Fibroblast of peridontal ligament (primary cell): Measurements from ENCODE around the gene PRRG1.
"Not testable (repeated sequence)": the region's sequence is repeated elsewhere in the genome, so short reads cannot be mapped to it uniquely, and the experiment has no call there.

Experiments used
- DNase-seq: peaks from one replicate; pipeline ENCODE4 v3.0.0-alpha.2; 2010; ENCODE audit errors: extremely low read depth

PRRG1 gene

GRCh38 chrX:37349221-37350033 lies at the start of gene PRRG1:
Gene PRRG1, plus strand, starts transcription at chrX:37349364. Its CDS starts 56,886 bp downstream, at chrX:37406250.
- peak; percentile 75 for DNase-seq

GRCh38 chrX:37302569-37302968 lies 46.6 kb upstream of the PRRG1 start:
- peak; percentile 14 for DNase-seq

- DNase-seq, result not testable (repeated sequence)
Observed at GRCh38 chrX:37305238-37305637, 43.9 kb upstream of the PRRG1 start.

- no peak for DNase-seq
Observed at GRCh38 chrX:37314531-37314930, 34.6 kb upstream of the PRRG1 start.

GRCh38 chrX:37315511-37316248 lies 33.5 kb upstream of the PRRG1 start:
- DNase-seq, result no peak

GRCh38 chrX:37320541-37321203 lies 28.5 kb upstream of the PRRG1 start:
- no peak for DNase-seq

- DNase-seq, result no peak
Observed at GRCh38 chrX:37330642-37331041, 18.5 kb upstream of the PRRG1 start.

- no peak for DNase-seq
Observed at GRCh38 chrX:37331546-37331945, 17.6 kb upstream of the PRRG1 start.

GRCh38 chrX:37332055-37332454 lies 17.1 kb upstream of the PRRG1 start:
- DNase-seq, result no peak

GRCh38 chrX:37332987-37333658 lies 16.0 kb upstream of the PRRG1 start:
- peak; percentile 5 for DNase-seq

- DNase-seq, result peak; percentile 71
Observed at GRCh38 chrX:37347420-37347819, 1.7 kb upstream of the PRRG1 start.

GRCh38 chrX:37348231-37348970 lies 763 bp upstream of the PRRG1 start:
- DNase-seq, result peak; percentile 82

- no peak for DNase-seq
Observed at GRCh38 chrX:37348971-37349220, 268 bp upstream of the PRRG1 start.

GRCh38 chrX:37350034-37350365 lies 836 bp downstream of the PRRG1 start:
- peak; percentile 24 for DNase-seq

- no peak for DNase-seq
Observed at GRCh38 chrX:37353646-37354045, 4.5 kb downstream of the PRRG1 start.

- no peak for DNase-seq
Observed at GRCh38 chrX:37357436-37357835, 8.3 kb downstream of the PRRG1 start.

- no peak for DNase-seq
Observed at GRCh38 chrX:37361596-37361995, 12.4 kb downstream of the PRRG1 start.

GRCh38 chrX:37364666-37365065 lies 15.5 kb downstream of the PRRG1 start:
- DNase-seq, result peak; percentile 23

GRCh38 chrX:37367946-37368345 lies 18.8 kb downstream of the PRRG1 start:
- DNase-seq, result no peak

- DNase-seq, result no peak
Observed at GRCh38 chrX:37370499-37371141, 21.5 kb downstream of the PRRG1 start.

GRCh38 chrX:37371578-37371991 lies 22.4 kb downstream of the PRRG1 start:
- peak; percentile 46 for DNase-seq
